Prostate gland (tissue), 2 donors: Measurements from ENCODE around the gene CCSER1.

ENCODE experiments used
- POLR2A ChIP-seq: fragments of 450-650 bp; IDR thresholded peaks from one replicate; pipeline ENCODE4 v1.6.1; 2016; ENCODE audit warnings: antibody characterized with exemption, mild to moderate bottlenecking
- POLR2AphosphoS5 ChIP-seq: sonication (generic); formaldehyde crosslinking; IDR thresholded peaks from one replicate; pipeline ENCODE4 v1.6.1; 2017; ENCODE audit warnings: antibody characterized with exemption
- TF ChIP-seq, protein P1 (sequence below), 4 experiments: fragments of 200-600 bp in 2 of 4; fragments of 450-650 bp in 2 of 4; sonication (generic) in 2 of 4; IDR thresholded peaks; 1 replicate in 3 of 4; 2 replicates in 1 of 4; pipeline ENCODE4 v1.5.1; 2016 to 2019; ENCODE audit warnings: antibody characterized with exemption in 4 of 4, mild to moderate bottlenecking in 2 of 4, moderate library complexity in 2 of 4

GRCh38 chr4:91601401-91601800, 1474.2 kb downstream of the CCSER1 start:
- TF ChIP-seq, protein P1, sequence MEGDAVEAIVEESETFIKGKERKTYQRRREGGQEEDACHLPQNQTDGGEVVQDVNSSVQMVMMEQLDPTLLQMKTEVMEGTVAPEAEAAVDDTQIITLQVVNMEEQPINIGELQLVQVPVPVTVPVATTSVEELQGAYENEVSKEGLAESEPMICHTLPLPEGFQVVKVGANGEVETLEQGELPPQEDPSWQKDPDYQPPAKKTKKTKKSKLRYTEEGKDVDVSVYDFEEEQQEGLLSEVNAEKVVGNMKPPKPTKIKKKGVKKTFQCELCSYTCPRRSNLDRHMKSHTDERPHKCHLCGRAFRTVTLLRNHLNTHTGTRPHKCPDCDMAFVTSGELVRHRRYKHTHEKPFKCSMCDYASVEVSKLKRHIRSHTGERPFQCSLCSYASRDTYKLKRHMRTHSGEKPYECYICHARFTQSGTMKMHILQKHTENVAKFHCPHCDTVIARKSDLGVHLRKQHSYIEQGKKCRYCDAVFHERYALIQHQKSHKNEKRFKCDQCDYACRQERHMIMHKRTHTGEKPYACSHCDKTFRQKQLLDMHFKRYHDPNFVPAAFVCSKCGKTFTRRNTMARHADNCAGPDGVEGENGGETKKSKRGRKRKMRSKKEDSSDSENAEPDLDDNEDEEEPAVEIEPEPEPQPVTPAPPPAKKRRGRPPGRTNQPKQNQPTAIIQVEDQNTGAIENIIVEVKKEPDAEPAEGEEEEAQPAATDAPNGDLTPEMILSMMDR (IDR thresholded peaks at IDR 0.05): no peak
- TF ChIP-seq POLR2AphosphoS5 (no peak), POLR2A (no peak)
